ENCODE data around the gene CABP1.

CABP1 gene

GRCh38 chr12:120658286-120659150 lies 18.1 kb downstream of the CABP1 start:
- H3F3A ChIP-seq (ENCODE audit: low read depth): no peaks in the 10 kb centered on the region
- H2AFZ ChIP-seq (ENCODE audit: low read length): no peak overlapping the region
- H3K4me3 ChIP-seq (ENCODE audit: low read length, poor library complexity, severe bottlenecking): no peak overlapping the region
- no peaks in the 10 kb centered on the region for H3K79me2 ChIP-seq (ENCODE audit: insufficient read depth, low read length)
- no peaks in the 10 kb centered on the region for H3K27me3 ChIP-seq (ENCODE audit: insufficient read depth, low read length, poor library complexity, severe bottlenecking)
- H3K9ac ChIP-seq (ENCODE audit: low read depth, low read length, poor library complexity, severe bottlenecking): no peak overlapping the region
- no peak overlapping the region for H3K4me2 ChIP-seq (ENCODE audit: low read depth, low read length, poor library complexity, severe bottlenecking)
- no peaks in the 10 kb centered on the region for H3K36me3 ChIP-seq (ENCODE audit: insufficient read depth, low read length)
- H4K20me1 ChIP-seq (ENCODE audit: insufficient read depth, low read length, poor library complexity, severe bottlenecking): no peaks in the 10 kb centered on the region
- no peaks in the 10 kb centered on the region for H3K4me1 ChIP-seq (ENCODE audit: insufficient read depth, low read length, poor library complexity, severe bottlenecking)
- TF ChIP-seq EZH2phosphoT487 (IDR thresholded peaks at IDR 0.05; ENCODE audit: borderline replicate concordance): no peak
- TF ChIP-seq, protein P1, sequence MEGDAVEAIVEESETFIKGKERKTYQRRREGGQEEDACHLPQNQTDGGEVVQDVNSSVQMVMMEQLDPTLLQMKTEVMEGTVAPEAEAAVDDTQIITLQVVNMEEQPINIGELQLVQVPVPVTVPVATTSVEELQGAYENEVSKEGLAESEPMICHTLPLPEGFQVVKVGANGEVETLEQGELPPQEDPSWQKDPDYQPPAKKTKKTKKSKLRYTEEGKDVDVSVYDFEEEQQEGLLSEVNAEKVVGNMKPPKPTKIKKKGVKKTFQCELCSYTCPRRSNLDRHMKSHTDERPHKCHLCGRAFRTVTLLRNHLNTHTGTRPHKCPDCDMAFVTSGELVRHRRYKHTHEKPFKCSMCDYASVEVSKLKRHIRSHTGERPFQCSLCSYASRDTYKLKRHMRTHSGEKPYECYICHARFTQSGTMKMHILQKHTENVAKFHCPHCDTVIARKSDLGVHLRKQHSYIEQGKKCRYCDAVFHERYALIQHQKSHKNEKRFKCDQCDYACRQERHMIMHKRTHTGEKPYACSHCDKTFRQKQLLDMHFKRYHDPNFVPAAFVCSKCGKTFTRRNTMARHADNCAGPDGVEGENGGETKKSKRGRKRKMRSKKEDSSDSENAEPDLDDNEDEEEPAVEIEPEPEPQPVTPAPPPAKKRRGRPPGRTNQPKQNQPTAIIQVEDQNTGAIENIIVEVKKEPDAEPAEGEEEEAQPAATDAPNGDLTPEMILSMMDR (conservative IDR thresholded peaks at IDR 0.05; ENCODE audit: low read length): no peak
- H3K9me2 ChIP-seq (replicated peaks; ENCODE audit: low read depth, low read length): no peaks in the 10 kb centered on the region
- H3K9me3 ChIP-seq (ENCODE audit: insufficient read depth, low read depth, low read length): no peaks in the 10 kb centered on the region

DNA sequence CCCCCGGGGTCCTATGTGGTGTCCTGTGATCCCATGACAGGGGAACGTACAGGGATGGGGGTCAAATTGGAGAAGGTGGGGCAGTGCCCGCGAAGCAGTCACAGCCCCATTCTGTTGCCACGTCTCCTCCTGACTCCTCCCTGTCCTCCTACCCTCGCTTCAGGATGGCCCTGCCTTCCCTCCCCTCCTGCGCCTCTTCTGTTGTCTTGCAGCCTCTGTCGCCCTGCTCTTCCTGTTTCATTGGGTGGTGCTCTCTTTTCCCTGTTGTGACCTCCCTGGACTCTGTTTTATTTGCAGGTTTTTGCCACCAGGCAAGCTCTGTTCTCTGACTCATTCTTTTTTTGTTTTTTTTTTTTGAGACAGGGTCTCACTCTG lies 18.7 kb downstream of the CABP1 start:
- H3K9ac ChIP-seq (ENCODE audit: low read depth, low read length, poor library complexity, severe bottlenecking): no peak overlapping the region
- no peaks in the 10 kb centered on the region for H3F3A ChIP-seq (ENCODE audit: low read depth)
- H3K9me3 ChIP-seq (ENCODE audit: insufficient read depth, low read depth, low read length): no peaks in the 10 kb centered on the region
- no peaks in the 10 kb centered on the region for H3K27me3 ChIP-seq (ENCODE audit: insufficient read depth, low read length, poor library complexity, severe bottlenecking)
- H3K4me1 ChIP-seq (ENCODE audit: insufficient read depth, low read length, poor library complexity, severe bottlenecking): no peaks in the 10 kb centered on the region
- no peaks in the 10 kb centered on the region for H4K20me1 ChIP-seq (ENCODE audit: insufficient read depth, low read length, poor library complexity, severe bottlenecking)
- H3K4me2 ChIP-seq (ENCODE audit: low read depth, low read length, poor library complexity, severe bottlenecking): no peak overlapping the region
- H3K9me2 ChIP-seq (replicated peaks; ENCODE audit: low read depth, low read length): no peaks in the 10 kb centered on the region
- H3K4me3 ChIP-seq (ENCODE audit: low read length, poor library complexity, severe bottlenecking): no peak overlapping the region
- TF ChIP-seq, protein P1 (conservative IDR thresholded peaks at IDR 0.05; ENCODE audit: low read length): no peak
- no peak for TF ChIP-seq EZH2phosphoT487 (IDR thresholded peaks at IDR 0.05; ENCODE audit: borderline replicate concordance)
- no peak overlapping the region for H2AFZ ChIP-seq (ENCODE audit: low read length)
- no peaks in the 10 kb centered on the region for H3K79me2 ChIP-seq (ENCODE audit: insufficient read depth, low read length)
- H3K36me3 ChIP-seq (ENCODE audit: insufficient read depth, low read length): no peaks in the 10 kb centered on the region

DNA sequence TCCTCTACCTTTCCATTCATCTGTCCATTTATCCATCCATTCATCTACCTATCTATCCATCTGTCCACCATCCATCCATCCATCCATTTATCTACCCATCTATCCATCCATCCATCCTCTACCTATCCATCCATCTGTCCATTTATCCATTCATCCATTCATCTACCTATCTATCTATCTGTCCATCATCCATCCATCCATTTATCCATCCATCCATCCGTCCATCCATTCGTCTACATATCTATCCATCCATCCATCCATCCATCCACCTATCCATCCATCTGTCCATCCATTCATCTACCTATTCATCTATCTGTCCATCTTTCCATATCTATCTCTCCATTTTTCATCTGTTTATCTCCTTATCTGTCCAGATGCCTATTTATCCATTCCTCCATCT lies 21.0 kb downstream of the CABP1 start:
- no peaks in the 10 kb centered on the region for H3K9me2 ChIP-seq (replicated peaks; ENCODE audit: low read depth, low read length)
- no peaks in the 10 kb centered on the region for H3K9me3 ChIP-seq (ENCODE audit: insufficient read depth, low read depth, low read length)
- no peak overlapping the region for H3K4me3 ChIP-seq (ENCODE audit: low read length, poor library complexity, severe bottlenecking)
- no peak overlapping the region for H3K4me2 ChIP-seq (ENCODE audit: low read depth, low read length, poor library complexity, severe bottlenecking)
- no peaks in the 10 kb centered on the region for H4K20me1 ChIP-seq (ENCODE audit: insufficient read depth, low read length, poor library complexity, severe bottlenecking)
- no peaks in the 10 kb centered on the region for H3K4me1 ChIP-seq (ENCODE audit: insufficient read depth, low read length, poor library complexity, severe bottlenecking)
- H3K36me3 ChIP-seq (ENCODE audit: insufficient read depth, low read length): no peaks in the 10 kb centered on the region
- H3K79me2 ChIP-seq (ENCODE audit: insufficient read depth, low read length): no peaks in the 10 kb centered on the region
- no peaks in the 10 kb centered on the region for H3F3A ChIP-seq (ENCODE audit: low read depth)
- no peak for TF ChIP-seq EZH2phosphoT487 (IDR thresholded peaks at IDR 0.05; ENCODE audit: borderline replicate concordance)
- TF ChIP-seq, protein P1 (conservative IDR thresholded peaks at IDR 0.05; ENCODE audit: low read length): no peak
- no peak overlapping the region for H2AFZ ChIP-seq (ENCODE audit: low read length)
- no peak overlapping the region for H3K9ac ChIP-seq (ENCODE audit: low read depth, low read length, poor library complexity, severe bottlenecking)
- no peaks in the 10 kb centered on the region for H3K27me3 ChIP-seq (ENCODE audit: insufficient read depth, low read length, poor library complexity, severe bottlenecking)
